ENCODE results near the gene TSPAN31. TPM values are rescaled to one million over a fixed set of nuclear protein-coding genes. Genes with fewer than 3 reads are reported as not detected.
"Not testable (repeated sequence)": the region's sequence is repeated elsewhere in the genome, so short reads cannot be mapped to it uniquely, and the experiment has no call there.

The TSPAN31 gene
- polyA plus RNA-seq, 1 donor = 40.9 TPM

GRCh38 chr12:57721846-57722608, 22.8 kb upstream of the TSPAN31 start:
- not testable (repeated sequence) for DNase-seq (ENCODE audit: low read depth)

DNA sequence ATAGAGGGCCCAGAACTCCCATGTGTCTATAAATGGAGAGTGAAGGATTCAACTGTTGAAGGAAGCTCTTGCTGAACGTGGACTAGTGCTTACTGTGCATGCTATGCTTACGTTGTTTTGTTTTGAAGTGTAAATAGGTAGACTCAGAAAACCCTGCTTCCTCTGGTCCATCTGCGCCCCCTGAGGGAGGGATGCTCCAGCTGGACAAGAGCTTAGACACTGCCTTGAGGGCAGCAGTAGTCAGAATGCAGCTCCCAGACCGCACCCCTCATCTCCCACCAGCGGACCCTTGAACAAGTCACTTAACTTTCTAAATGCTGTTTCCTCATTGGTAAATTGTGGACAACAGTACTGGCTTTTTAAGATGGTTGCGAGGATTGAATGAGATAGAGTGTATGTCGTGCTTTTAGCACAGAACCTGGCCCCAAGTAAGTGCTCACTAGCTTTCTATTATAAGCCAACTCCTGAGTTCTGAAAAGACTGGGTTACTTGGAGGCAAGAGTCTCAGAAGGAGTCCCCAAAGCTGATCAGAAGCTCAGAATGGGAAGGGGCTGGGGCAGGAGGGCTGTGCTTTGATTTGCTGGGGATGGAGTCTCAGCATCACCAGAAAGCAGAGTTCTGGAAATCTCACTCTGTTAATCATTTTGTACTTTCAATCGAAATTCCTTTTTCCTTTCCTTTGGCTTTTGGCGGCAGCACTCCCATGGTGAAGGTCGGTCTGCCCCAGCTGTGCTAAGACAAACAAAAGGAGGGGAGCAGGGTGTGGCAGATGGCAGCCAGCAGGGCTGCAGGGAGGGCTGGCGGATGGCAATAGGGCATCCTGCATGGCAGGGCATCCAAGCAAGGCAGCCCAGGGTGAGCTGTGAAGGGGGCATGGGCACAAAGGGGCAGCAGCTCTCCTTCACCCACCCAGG, 21.9 kb upstream of the TSPAN31 start:
- DNase-seq (ENCODE audit: low read depth) = no peak

- no peak for DNase-seq (ENCODE audit: low read depth)
Measured at GRCh38 chr12:57723630-57723962, 21.2 kb upstream of the TSPAN31 start.

DNA sequence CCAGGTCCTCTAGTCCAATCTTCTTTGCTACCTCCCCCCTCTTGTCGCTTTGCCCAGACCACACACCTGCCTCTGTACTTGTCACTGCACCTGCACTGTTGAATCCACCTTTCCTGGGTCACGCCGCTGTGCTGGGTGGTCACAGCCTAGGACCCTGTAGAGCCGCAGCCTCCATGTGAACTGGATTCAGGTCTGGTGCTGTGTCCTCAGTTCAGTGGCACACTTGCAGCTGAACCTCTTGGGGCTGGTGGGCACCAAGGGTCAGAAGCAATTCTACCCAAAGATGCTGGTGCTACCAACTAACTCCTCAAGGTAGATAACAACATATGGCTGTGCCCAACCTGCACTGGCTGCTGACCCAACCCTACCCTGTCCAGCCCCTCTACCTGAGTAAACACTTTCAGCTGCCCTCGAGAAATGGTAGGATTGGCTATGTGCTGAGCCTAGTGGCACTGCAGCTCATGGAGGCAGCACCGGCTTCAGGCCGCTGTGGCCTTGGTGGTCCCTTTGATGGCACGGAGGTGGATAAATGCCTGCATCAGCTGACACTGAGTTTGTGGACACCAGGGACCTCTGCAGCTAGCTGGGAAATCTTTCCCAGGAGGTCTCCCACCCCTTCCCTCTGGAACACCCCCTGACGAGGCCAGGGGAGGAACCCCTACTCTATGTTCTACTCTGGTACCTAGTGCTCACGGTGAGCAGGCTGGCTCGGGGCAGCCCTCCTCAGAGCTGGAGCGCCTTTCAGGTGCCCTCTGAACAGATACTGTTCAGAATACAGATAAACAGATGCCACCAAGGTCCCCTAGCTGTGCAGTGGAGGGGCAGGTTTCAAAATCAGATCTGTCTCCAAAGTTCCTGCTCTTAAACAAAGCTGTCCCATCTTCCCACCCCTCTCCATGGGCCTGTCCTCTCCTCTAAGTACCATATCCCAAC, 20.6 kb upstream of the TSPAN31 start:
- no peak for DNase-seq (ENCODE audit: low read depth)

DNA sequence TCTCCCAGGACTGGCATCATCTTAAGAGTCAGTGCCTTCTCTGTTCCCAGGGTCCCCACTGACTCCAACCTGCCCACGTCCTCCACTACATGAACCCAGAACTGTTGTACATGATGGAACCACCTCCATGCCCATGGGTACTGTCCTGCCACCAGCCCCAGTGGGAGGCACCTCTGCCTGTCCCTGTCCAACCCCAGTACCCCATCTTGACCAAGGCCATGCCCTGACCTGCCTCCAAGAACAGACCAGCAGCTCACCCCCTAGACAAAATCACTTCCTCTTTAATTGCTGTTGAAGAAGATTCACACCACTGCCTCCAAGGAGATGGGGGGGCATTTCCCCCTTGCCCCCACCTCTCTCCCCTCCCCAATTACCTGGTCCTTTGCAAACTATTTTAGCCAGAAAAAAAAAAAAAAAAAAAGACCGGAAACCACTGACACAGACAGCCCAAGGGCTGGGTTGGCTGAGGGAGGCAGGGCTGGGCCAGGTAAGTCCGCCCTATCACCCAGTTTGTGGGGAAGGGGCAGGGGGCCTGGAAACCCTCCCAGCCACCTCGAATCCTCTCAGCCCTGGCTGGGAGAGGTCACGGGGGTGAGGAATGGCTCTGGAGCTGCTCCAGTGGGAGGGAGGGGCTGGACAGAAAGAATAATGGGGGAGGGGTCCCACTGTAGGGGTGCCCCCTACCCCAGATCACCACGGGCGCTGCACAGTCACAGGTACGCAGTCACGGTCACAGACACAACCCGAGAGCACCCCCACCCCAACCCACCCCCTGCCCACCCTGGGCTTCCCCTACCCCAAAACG, 19.7 kb upstream of the TSPAN31 start:
- no peak for DNase-seq (ENCODE audit: low read depth)

- DNase-seq (ENCODE audit: low read depth) = no peak
Measured at GRCh38 chr12:57725851-57726150, 19.0 kb upstream of the TSPAN31 start.

- no peak for DNase-seq (ENCODE audit: low read depth)
Measured at GRCh38 chr12:57726151-57726883, 18.5 kb upstream of the TSPAN31 start.

GRCh38 chr12:57726884-57727757, 17.7 kb upstream of the TSPAN31 start:
- no peak for DNase-seq (ENCODE audit: low read depth)

DNA sequence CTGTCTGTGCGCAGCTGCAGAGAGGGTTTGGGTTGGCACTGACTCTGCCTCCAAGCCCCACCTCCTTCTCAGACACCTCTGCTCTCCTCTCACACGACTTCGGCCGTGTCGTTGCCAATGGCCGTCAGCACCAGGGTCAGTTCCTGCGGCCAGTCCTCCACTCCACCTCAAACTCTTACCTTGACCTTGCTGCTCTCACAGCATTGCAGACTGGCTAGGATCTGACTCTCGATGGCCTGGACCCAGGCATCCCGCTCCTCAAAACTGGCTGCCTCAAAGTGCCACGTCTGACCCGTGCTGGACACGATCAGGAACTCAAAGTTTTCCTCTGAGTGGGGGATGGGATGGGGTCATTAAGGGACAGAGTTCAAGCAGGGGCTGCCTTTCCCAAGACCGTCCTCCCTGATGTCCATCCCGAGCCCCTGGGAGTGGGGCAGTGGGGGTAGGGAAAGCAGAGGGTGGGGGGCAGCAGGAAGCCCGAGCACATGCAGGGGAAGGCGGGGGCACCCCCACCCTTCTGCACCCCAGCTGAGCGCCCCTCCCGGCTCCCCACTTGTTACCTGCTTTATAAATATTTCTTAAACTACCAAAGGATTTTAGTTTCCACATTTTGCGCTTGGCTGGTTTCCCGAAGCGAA, 17.0 kb upstream of the TSPAN31 start:
- DNase-seq (ENCODE audit: low read depth) = no peak

DNA sequence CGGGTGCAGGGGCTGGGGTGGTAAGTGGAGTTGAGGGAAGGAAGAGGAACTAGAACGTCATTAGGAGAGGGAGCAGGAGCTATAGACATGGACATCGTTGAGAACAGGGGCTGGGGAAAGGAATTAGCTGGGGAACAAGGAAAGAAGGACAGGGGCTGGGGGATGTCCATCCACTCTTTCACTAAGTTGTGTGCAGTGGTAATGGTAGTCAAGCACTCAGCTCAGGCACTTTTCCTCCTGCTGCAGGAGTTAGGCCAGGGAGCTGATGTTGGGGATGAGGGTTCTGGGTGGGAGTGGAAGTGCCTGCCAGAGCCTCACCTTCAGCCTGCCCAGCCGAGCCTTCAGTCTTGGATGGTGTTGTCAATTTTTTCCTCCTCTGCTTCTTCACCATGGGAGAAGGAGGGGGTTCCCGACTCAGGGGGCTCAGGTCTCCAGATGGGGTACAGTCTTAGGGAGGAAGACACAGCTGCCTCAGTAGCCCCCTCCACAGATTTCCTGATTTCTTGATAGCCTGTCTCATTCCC, 15.5 kb upstream of the TSPAN31 start:
- no peak for DNase-seq (ENCODE audit: low read depth)

GRCh38 chr12:57730336-57731067, 14.3 kb upstream of the TSPAN31 start:
- no peak for DNase-seq (ENCODE audit: low read depth)

GRCh38 chr12:57731411-57732080, 13.3 kb upstream of the TSPAN31 start:
- DNase-seq (ENCODE audit: low read depth) = no peak

DNA sequence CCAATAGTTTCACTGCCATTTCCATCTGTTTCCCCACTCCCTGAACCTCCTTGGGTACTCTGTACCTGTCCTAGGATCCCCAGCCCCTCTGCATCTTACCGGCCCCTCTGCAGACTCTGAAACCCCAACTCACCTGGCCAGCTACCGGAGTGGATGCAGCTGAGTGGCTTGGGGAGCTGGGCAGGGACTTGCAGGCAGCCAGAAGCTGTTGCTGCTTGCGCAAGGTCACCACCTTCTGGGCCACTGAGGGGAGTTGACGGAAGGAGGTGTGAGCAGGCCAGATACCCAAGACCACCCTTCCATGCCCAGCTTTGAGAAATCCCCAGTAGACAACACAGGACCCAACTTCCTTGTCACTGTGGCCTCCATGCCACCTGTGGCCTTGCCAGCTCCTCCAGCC, 12.6 kb upstream of the TSPAN31 start:
- no peak for DNase-seq (ENCODE audit: low read depth)

DNA sequence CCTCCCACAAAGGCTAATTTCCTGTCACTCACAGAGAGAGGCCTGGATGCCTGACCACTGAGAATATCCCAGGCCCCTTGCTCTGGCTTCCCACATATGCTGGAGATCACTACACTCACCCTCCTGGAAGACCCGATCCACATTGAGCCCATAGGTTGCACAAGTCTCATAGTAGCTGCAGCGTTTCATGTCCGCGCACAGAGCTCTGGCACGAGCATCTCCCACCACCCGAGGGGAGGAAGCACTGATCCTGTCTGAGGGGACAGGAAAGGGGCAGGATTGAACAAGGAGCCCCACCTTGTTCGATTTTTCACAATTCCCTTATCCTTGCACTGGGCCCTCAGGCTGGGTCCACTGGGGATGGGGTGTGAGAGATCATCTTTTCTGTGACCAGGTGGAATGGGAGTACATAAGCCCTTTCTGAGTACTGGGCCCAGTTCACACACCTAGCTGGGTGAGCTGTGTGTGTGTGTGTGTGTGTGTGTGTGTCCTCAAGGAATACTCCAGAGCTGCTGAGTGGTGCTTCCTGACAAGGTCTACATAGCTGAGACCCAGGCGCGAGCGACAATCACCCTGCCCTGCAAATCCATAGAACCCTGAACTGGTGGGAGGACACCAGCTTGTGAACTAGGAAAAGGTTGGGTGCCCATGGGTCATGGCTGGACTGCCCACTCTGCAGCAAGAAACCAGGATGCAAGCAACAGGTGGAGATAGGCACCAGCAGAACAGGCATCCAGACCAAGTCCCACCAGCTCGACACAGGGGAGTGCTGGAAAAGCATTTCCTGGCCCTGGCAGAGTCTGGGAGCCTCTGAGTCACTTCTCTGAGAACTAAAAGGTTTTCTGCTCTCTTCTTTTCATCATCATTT, 11.9 kb upstream of the TSPAN31 start:
- DNase-seq (ENCODE audit: low read depth) = no peak

GRCh38 chr12:57733928-57734327, 10.9 kb upstream of the TSPAN31 start:
- no peak for DNase-seq (ENCODE audit: low read depth)

GRCh38 chr12:57734591-57734990, 10.2 kb upstream of the TSPAN31 start:
- no peak for DNase-seq (ENCODE audit: low read depth)
